Gastroesophageal sphincter (tissue), 3 donors: Measurements from ENCODE around the gene MET.

Experiments used
- EP300 ChIP-seq: sonication (generic); formaldehyde crosslinking; IDR thresholded peaks from one replicate; pipeline ENCODE4 v1.6.1; 2017; ENCODE audit warnings: antibody characterized with exemption, mild to moderate bottlenecking
- POLR2A ChIP-seq, 2 donors: fragments of 450-650 bp; IDR thresholded peaks; one replicate each; pipeline ENCODE4 v1.6.1; 2017; ENCODE audit warnings: antibody characterized with exemption in 2 of 2, mild to moderate bottlenecking in 2 of 2, moderate library complexity in 1 of 2
- POLR2AphosphoS5 ChIP-seq: sonication (generic); formaldehyde crosslinking; IDR thresholded peaks from one replicate; pipeline ENCODE4 v1.6.1; 2017; ENCODE audit warnings: antibody characterized with exemption
- TF ChIP-seq, protein P1 (sequence below), 4 experiments: fragments of 200-600 bp in 2 of 4; fragments of 450-650 bp in 2 of 4; sonication (generic) in 1 of 4; IDR thresholded peaks; one replicate each; pipeline ENCODE4 v1.5.1; 2017 to 2019; ENCODE audit warnings: antibody characterized with exemption in 4 of 4, mild to moderate bottlenecking in 2 of 4, moderate library complexity in 2 of 4

DNA sequence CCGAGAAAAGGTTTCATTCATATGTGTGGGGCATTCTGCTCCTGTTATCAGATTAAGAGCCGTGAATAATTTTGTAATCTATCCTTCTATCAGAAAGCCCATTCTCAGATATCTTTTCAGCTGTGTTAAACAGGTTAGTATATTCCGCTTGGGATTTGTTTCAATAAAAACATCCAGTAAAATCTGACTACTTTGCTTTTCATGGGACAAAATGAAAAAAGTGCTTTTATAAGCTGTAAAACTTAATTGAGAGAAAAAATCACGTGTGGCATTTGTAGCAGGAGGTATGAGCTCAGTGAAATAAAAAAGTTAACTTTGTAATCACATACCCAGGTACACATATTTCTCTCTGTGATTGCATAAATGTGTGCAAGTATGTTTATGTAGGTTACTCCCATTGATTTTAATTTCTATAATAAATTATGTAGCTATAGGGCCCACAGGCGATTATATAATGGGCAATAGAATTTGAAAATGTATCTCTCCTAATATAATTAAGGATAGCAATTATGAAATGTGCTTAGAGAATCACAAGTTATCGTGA lies 3.9 kb downstream of the MET start:
- TF ChIP-seq, protein P1, sequence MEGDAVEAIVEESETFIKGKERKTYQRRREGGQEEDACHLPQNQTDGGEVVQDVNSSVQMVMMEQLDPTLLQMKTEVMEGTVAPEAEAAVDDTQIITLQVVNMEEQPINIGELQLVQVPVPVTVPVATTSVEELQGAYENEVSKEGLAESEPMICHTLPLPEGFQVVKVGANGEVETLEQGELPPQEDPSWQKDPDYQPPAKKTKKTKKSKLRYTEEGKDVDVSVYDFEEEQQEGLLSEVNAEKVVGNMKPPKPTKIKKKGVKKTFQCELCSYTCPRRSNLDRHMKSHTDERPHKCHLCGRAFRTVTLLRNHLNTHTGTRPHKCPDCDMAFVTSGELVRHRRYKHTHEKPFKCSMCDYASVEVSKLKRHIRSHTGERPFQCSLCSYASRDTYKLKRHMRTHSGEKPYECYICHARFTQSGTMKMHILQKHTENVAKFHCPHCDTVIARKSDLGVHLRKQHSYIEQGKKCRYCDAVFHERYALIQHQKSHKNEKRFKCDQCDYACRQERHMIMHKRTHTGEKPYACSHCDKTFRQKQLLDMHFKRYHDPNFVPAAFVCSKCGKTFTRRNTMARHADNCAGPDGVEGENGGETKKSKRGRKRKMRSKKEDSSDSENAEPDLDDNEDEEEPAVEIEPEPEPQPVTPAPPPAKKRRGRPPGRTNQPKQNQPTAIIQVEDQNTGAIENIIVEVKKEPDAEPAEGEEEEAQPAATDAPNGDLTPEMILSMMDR (IDR thresholded peaks at IDR 0.05), result no peak
- TF ChIP-seq POLR2AphosphoS5 (no peak), POLR2A (IDR thresholded peaks at IDR 0.05) (no peak), EP300 (no peak)
